ENCODE measurements around the gene FNBP1.

GRCh38 chr9:129863059-129863690 lies 179.8 kb downstream of the FNBP1 start:
- TF ChIP-seq POLR2A (IDR thresholded peaks at IDR 0.05; ENCODE audit: low read length) = no peak
- no peak for TF ChIP-seq CBX2 (IDR thresholded peaks at IDR 0.05; ENCODE audit: borderline replicate concordance, low read depth)
- TF ChIP-seq SMC3 (IDR thresholded peaks at IDR 0.05) = no peak
- no peak for TF ChIP-seq JUN (IDR thresholded peaks at IDR 0.05)
- TF ChIP-seq JUNB (IDR thresholded peaks at IDR 0.05) = no peak
- TF ChIP-seq KDM1A (IDR thresholded peaks at IDR 0.05; ENCODE audit: low read depth) = no peak
- TF ChIP-seq CTCF (IDR thresholded peaks at IDR 0.05) = no peak
- no peak for TF ChIP-seq REST (IDR thresholded peaks at IDR 0.05)
- TF ChIP-seq EP300 (IDR thresholded peaks at IDR 0.05) = no peak
- TF ChIP-seq MAX (IDR thresholded peaks at IDR 0.05) = no peak
- no peak for TF ChIP-seq E2F6 (IDR thresholded peaks at IDR 0.05; ENCODE audit: borderline replicate concordance, low read depth)
- TF ChIP-seq ATOH8 (CRISPR knock-in tag; IDR thresholded peaks at IDR 0.05; ENCODE audit: low read depth) = no peak
- TF ChIP-seq NR3C1 (IDR thresholded peaks at IDR 0.05) = no peak
- TF ChIP-seq USF2 (IDR thresholded peaks at IDR 0.05) = no peak
